DOHH2 (cell line): Measurements from ENCODE around the gene CELF5.

ENCODE experiments used
- CTCF ChIP-seq: fragments of 200-600 bp; sonication (generic); IDR thresholded peaks from one replicate; pipeline ENCODE4 v1.5.1; 2014; ENCODE audit warnings: antibody characterized with exemption, mild to moderate bottlenecking, low read depth, low read length; ENCODE audit not compliant: poor library complexity, severe bottlenecking
- EZH2phosphoT487 ChIP-seq: fragments of 200-600 bp; sonication (generic); IDR thresholded peaks from 2 replicates; pipeline ENCODE4 v1.6.1; 2017; ENCODE audit warnings: borderline replicate concordance, mild to moderate bottlenecking, antibody characterized with exemption, low read length, moderate library complexity, mixed read lengths

- TF ChIP-seq CTCF (no peak), EZH2phosphoT487 (no peak)
These were observed 31.0 kb upstream of the CELF5 start for GRCh38 chr19:3193256-3194105.
